PC-3 (cell line): ENCODE measurements around the gene TNFRSF18. TPM values are rescaled to one million over a fixed set of nuclear protein-coding genes. Genes with fewer than 3 reads are reported as not detected.

Source experiments
- ATAC-seq: fragments of 200-7000 bp; cut with Tn5 transposase; 2 replicates; pipeline ENCODE4 v1.9.1; 2020; ENCODE audit warnings: mild to moderate bottlenecking, moderate library complexity
- BruUV-seq: library from RNA; stranded (reverse); fragments of 400-500 nt; replicated peaks from 2 replicates; lab custom pipeline; 2021; lab: Mats Ljungman, UMichigan
- CTCF ChIA-PET: fragments of 300-600 bp; sonication (Branson Sonifier 250); formaldehyde crosslinking; loops from one replicate; lab custom pipeline; 2022; ENCODE audit warnings: antibody characterized with exemption; lab: Charles Lee
- POLR2A ChIA-PET: fragments of 300-600 bp; sonication (Branson Sonifier 250); formaldehyde crosslinking; loops from one replicate; lab custom pipeline; 2022; ENCODE audit warnings: antibody characterized with exemption; ENCODE audit not compliant: unreplicated experiment; lab: Charles Lee
- DNase-seq: peaks from one replicate; pipeline ENCODE4 v3.0.0-alpha.2; 2015
- H2AFZ ChIP-seq: fragments of 300-600 bp; sonication (generic); 2 replicates; pipeline ENCODE4 v1.6.0; 2016; ENCODE audit warnings: antibody characterized with exemption, low read length
- H3F3A ChIP-seq: fragments of 300-600 bp; sonication (generic); one replicate; pipeline ENCODE4 v1.6.0; 2017; ENCODE audit warnings: antibody characterized with exemption, low read length, control low read depth, mild to moderate bottlenecking; ENCODE audit not compliant: unreplicated experiment
- H3K27ac ChIP-seq: fragments of 300-600 bp; sonication (generic); 2 replicates; pipeline ENCODE4 v1.5.1; 2016; ENCODE audit warnings: mild to moderate bottlenecking, low read length
- H3K27me3 ChIP-seq: fragments of 300-600 bp; sonication (generic); 2 replicates; pipeline ENCODE4 v1.6.1; 2016; ENCODE audit warnings: low read length, mixed read lengths
- H3K36me3 ChIP-seq: fragments of 300-600 bp; sonication (generic); 2 replicates; pipeline ENCODE4 v1.6.1; 2016; ENCODE audit warnings: low read depth, mixed run types, low read length, mixed read lengths
- H3K4me1 ChIP-seq: fragments of 300-600 bp; sonication (generic); 2 replicates; pipeline ENCODE4 v1.5.1; 2016; ENCODE audit warnings: low read length; ENCODE audit not compliant: insufficient read depth
- H3K4me2 ChIP-seq: fragments of 300-600 bp; sonication (generic); 2 replicates; pipeline ENCODE4 v1.6.0; 2016; ENCODE audit warnings: low read length
- H3K4me3 ChIP-seq: fragments of 300-600 bp; sonication (generic); 2 replicates; pipeline ENCODE4 v1.5.1; 2016; ENCODE audit warnings: mild to moderate bottlenecking, low read length, mixed read lengths
- H3K79me2 ChIP-seq: fragments of 300-600 bp; sonication (generic); 2 replicates; pipeline ENCODE4 v1.6.1; 2017; ENCODE audit warnings: low read length, mixed read lengths
- H3K9ac ChIP-seq: fragments of 300-600 bp; sonication (generic); 2 replicates; pipeline ENCODE4 v1.6.0; 2016; ENCODE audit warnings: mild to moderate bottlenecking, low read length
- H3K9me2 ChIP-seq: fragments of 300-600 bp; sonication (generic); replicated peaks from 2 replicates; pipeline ENCODE4 v1.6.1; 2016; ENCODE audit warnings: mixed run types, low read length, mixed read lengths
- H3K9me3 ChIP-seq: fragments of 300-600 bp; sonication (generic); 2 replicates; pipeline ENCODE4 v1.6.1; 2016; ENCODE audit warnings: low read length, mixed read lengths
- H4K20me1 ChIP-seq: fragments of 300-600 bp; sonication (generic); 2 replicates; pipeline ENCODE4 v1.6.1; 2016; ENCODE audit warnings: low read length, mixed read lengths
- EZH2 ChIP-seq: fragments of 300-600 bp; sonication (generic); IDR thresholded peaks from one replicate; pipeline ENCODE4 v1.6.1; 2017; ENCODE audit warnings: antibody characterized with exemption, mild to moderate bottlenecking, low read length; ENCODE audit not compliant: unreplicated experiment
- EZH2phosphoT487 ChIP-seq: fragments of 300-600 bp; sonication (generic); IDR thresholded peaks from 2 replicates; pipeline ENCODE4 v1.6.1; 2018; ENCODE audit warnings: mild to moderate bottlenecking, antibody characterized with exemption, low read length, borderline replicate concordance
- intact Hi-C: fragments of 100-400 bp; cut with micrococcal nuclease; formaldehyde crosslinking; loops from 2 replicates; pipeline ENCODE4 v1.9.0; 2023
- total RNA-seq: library from RNA; depleted of rRNA; stranded (reverse); fragments of >200 nt; gene quantifications from 2 replicates; pipeline ENCODE4 v1.2.3, GENCODE V29; 2014
- TF ChIP-seq, protein P1 (sequence below): fragments of 300-600 bp; sonication (generic); conservative IDR thresholded peaks from 2 replicates; pipeline ENCODE4 v1.5.1; 2017; ENCODE audit warnings: antibody characterized with exemption, low read depth, mild to moderate bottlenecking, low read length

The TNFRSF18 gene
- total RNA-seq, 1 experiment from 2014 or later = 87.2 TPM

DNA sequence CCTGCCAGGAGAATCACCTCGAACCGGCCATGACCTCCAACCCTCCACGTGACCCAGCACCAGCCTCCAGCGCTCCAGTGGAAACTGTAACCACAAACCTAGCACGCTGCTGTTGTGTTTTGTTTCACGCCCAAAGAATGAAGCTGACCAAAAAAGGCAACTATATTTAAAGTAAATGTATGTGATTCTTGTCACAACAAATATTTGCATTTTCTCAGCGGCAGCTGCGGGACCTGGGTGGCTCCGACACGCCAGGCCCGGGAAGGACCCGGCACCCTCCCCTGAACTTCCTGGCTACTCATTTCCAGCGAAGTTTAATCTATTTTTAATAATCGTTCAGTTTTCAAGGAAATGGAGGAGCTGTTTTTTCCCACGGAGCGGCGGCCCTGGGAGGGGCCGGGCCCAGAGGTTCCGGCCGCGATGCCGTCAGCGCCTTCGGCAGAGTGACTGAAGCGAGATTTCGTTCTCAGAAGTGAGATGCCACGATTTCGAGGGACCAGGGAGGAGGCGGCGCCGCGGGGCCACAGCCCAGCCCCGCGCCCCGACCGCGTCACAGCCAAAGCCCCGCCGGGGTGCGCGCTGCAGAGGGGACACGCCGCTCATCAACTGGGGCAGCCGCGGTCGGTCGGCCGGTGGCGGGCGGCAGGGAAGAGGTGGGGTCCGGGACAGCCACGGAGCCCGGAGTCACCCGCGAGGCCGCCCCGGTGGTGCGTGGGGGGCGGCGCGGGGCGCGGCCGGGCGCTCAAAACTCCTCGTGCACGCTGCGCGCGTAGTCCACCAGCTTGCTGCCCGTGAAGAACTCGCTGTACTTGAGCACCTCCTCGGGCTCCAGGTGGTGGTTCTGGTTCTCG, 10.6 kb upstream of the TNFRSF18 start:
- ChIA-PET CTCF (interaction anchor here (0.5 kb wide), 1 partner anchor 75 kb away, joined by 3 read pairs; no protein-coding TSS in a partner anchor), POLR2A (no interaction called here)
- H3K79me2 ChIP-seq = no peaks in the 10 kb centered on the region
- no peaks in the 10 kb centered on the region for H3K9me2 ChIP-seq
- no TSS peak for BruUV-seq
- no peaks in the 10 kb centered on the region for H3K4me1 ChIP-seq
- ATAC-seq = no peak
- TF ChIP-seq, protein P1, sequence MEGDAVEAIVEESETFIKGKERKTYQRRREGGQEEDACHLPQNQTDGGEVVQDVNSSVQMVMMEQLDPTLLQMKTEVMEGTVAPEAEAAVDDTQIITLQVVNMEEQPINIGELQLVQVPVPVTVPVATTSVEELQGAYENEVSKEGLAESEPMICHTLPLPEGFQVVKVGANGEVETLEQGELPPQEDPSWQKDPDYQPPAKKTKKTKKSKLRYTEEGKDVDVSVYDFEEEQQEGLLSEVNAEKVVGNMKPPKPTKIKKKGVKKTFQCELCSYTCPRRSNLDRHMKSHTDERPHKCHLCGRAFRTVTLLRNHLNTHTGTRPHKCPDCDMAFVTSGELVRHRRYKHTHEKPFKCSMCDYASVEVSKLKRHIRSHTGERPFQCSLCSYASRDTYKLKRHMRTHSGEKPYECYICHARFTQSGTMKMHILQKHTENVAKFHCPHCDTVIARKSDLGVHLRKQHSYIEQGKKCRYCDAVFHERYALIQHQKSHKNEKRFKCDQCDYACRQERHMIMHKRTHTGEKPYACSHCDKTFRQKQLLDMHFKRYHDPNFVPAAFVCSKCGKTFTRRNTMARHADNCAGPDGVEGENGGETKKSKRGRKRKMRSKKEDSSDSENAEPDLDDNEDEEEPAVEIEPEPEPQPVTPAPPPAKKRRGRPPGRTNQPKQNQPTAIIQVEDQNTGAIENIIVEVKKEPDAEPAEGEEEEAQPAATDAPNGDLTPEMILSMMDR = no peak
- TF ChIP-seq EZH2phosphoT487 (no peak), EZH2 (no peak)
- peaks cover 30% of the 10 kb centered on the region; the same call in 1 of the 2 replicates for H3K36me3 ChIP-seq
- H3K4me2 ChIP-seq = no peak overlapping the region
- intact Hi-C loops = no loop called here
- no peak overlapping the region for H3K4me3 ChIP-seq
- H3K9me3 ChIP-seq = no peaks in the 10 kb centered on the region
- H3K27me3 ChIP-seq = no peaks in the 10 kb centered on the region
- no peak overlapping the region for H3K27ac ChIP-seq
- H2AFZ ChIP-seq = no peak overlapping the region
- no peak overlapping the region for H3K9ac ChIP-seq
- DNase-seq = no peak
- H3F3A ChIP-seq = no peaks in the 10 kb centered on the region
- no peaks in the 10 kb centered on the region for H4K20me1 ChIP-seq

DNA sequence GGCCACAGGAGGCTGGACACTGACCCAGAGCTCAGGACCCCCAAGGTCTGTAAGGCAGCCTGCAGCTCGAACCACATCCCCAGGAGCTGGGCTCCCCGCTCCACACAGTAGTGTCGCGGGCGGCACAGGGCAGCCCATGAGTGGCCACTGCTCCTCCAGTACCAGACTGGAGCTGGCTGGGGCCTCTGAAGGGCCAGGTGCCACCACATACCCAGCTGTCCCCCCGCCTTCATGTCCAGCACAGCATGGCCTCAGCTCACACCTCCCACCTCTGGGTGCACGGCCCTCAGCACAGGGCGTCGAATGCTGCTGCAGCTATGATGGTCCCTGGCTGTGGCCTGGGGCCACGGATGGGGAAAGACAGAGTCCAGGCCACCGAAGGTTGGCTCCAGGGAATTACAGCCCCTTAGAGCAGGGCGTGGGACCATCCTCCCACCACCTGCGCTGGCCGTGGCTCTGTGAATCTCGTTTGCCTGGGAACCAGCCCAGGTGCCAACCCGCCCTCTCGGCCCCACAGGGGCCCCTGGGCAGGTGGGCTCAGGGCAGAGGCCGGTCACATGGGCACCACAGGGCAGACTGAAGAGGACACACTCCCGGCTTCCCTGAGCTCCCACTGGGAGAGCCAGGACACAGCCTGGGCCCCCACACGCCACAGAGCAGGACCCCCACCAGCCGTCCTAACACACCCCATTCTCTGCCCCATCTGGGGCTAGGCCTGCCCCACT, 9.7 kb upstream of the TNFRSF18 start:
- Histone ChIP-seq H4K20me1 (no peaks in the 10 kb centered on the region), H3K4me3 (no peak overlapping the region), H3K36me3 (peaks cover 21% of the 10 kb centered on the region; the same call in 1 of the 2 replicates), H3K4me1 (no peaks in the 10 kb centered on the region), H3K4me2 (no peak overlapping the region), H3F3A (no peaks in the 10 kb centered on the region), H3K27me3 (no peaks in the 10 kb centered on the region), H3K9me3 (no peaks in the 10 kb centered on the region), H3K79me2 (no peaks in the 10 kb centered on the region), H3K9ac (no peak overlapping the region), H2AFZ (no peak overlapping the region), H3K9me2 (no peaks in the 10 kb centered on the region), H3K27ac (no peak overlapping the region)
- CTCF ChIA-PET = interaction anchor here (0.6 kb wide), 2 partner anchors 34 to 75 kb away, joined by 3 to 5 read pairs; no protein-coding TSS in a partner anchor
- TF ChIP-seq EZH2phosphoT487 (no peak), EZH2 (no peak)
- TF ChIP-seq, protein P1 = no peak
- ATAC-seq (no peak), DNase-seq (no peak)
- POLR2A ChIA-PET = no interaction called here
- intact Hi-C loops = no loop called here
- no TSS peak for BruUV-seq
